Measurements from ENCODE around the gene ZNF853.

DNA sequence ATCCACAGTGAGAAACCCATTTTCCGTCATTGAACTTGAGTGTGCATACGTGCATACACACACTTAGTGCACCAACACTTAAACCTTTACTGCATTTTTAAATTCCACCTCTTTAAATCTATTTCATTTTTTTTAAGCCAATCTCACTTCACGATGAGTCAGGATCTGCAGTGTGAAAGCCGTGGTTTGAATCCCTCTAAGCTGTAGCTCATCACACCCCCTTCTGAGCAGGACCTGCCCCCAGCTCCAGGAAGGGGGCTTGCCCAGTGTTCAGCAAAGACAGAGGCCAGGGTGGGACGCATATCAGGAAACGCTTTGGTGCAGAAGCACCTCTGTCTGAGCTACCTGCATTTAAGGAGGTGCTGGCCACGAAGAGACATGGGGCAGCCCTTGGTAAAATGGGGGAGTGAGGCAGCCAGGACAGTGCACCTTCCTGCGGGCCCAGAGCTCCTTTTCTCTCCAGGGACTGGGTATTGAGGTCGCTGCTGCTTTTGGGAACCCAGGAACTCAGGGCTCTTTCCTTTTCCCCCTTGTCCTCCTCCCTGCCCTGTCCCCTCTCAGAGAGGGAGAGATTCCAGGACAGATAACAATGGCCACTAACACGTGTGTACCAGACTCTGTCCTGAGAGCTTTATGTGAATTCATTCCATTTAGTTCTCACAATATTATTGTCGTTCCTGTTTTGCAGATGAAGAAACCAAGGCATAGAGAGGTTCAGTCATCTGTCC is 43.4 kb downstream of the ZNF853 start:
- TF ChIP-seq, protein P1, sequence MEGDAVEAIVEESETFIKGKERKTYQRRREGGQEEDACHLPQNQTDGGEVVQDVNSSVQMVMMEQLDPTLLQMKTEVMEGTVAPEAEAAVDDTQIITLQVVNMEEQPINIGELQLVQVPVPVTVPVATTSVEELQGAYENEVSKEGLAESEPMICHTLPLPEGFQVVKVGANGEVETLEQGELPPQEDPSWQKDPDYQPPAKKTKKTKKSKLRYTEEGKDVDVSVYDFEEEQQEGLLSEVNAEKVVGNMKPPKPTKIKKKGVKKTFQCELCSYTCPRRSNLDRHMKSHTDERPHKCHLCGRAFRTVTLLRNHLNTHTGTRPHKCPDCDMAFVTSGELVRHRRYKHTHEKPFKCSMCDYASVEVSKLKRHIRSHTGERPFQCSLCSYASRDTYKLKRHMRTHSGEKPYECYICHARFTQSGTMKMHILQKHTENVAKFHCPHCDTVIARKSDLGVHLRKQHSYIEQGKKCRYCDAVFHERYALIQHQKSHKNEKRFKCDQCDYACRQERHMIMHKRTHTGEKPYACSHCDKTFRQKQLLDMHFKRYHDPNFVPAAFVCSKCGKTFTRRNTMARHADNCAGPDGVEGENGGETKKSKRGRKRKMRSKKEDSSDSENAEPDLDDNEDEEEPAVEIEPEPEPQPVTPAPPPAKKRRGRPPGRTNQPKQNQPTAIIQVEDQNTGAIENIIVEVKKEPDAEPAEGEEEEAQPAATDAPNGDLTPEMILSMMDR (IDR thresholded peaks at IDR 0.05) = no peak
- TF ChIP-seq EZH2phosphoT487 (IDR thresholded peaks at IDR 0.05) = no peak
- TF ChIP-seq EZH2 (IDR thresholded peaks at IDR 0.05) = no peak
